Suprapubic skin (tissue), 3 donors: ENCODE data around the gene SYT5.

Experiments
- EP300 ChIP-seq: sonication (generic); formaldehyde crosslinking; IDR thresholded peaks from one replicate; pipeline ENCODE4 v1.6.1; 2017; ENCODE audit warnings: antibody characterized with exemption
- POLR2A ChIP-seq, 2 donors: fragments of 450-650 bp; IDR thresholded peaks; one replicate each; pipeline ENCODE4 v1.6.1; 2017; ENCODE audit warnings: antibody characterized with exemption in 2 of 2, mild to moderate bottlenecking in 2 of 2, moderate library complexity in 2 of 2
- TF ChIP-seq, protein P1 (sequence below), 2 donors: fragments of 200-600 bp in 1 of 2; fragments of 450-650 bp in 1 of 2; sonication (generic) in 1 of 2; IDR thresholded peaks; one replicate each; pipeline ENCODE4 v1.5.1; 2016 to 2019; ENCODE audit warnings: antibody characterized with exemption in 2 of 2, mild to moderate bottlenecking in 1 of 2, moderate library complexity in 1 of 2

DNA sequence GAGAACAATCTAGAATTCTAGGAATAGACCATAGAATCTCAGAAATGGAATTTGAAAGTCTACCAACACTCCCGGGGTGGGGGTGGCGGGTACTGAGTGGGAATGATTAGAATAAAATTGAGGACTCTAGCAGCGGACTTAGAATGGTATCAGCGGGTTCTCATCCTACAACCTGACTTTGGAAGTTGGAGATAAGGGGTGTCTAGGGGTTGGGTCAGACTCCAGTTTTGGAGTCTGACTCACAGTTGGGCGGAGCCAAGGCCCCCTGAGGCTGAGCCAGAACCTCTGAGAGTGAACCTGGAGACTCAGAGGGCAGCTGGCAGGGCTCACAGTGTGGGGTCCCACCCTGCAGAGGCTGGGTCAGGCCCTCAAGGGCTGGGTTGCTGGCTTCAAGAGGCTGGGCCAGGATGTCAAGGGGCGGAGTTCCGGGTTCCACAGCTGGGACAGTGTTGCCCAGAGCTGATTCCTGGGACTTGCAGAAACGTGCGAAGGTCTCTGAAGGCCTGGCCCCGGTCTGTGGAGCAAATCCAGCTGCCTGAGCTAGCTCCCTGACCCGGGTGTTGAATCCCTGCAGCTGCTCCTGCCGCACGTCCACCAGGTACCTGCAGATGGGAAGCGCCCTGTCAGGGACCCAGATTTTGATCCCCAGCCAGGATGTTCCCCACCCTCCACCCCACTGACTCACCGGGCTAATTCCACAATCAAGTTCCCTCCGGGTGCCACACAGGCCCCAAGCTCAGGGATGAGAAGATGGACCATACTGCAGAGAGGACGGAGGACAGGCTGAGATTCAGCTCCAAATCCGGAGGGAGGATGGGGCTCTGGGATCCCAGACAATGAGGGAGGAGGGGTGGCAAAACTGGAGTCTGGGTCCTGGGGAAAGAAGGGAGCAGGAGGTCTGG lies 21.0 kb downstream of the SYT5 start:
- TF ChIP-seq, protein P1, sequence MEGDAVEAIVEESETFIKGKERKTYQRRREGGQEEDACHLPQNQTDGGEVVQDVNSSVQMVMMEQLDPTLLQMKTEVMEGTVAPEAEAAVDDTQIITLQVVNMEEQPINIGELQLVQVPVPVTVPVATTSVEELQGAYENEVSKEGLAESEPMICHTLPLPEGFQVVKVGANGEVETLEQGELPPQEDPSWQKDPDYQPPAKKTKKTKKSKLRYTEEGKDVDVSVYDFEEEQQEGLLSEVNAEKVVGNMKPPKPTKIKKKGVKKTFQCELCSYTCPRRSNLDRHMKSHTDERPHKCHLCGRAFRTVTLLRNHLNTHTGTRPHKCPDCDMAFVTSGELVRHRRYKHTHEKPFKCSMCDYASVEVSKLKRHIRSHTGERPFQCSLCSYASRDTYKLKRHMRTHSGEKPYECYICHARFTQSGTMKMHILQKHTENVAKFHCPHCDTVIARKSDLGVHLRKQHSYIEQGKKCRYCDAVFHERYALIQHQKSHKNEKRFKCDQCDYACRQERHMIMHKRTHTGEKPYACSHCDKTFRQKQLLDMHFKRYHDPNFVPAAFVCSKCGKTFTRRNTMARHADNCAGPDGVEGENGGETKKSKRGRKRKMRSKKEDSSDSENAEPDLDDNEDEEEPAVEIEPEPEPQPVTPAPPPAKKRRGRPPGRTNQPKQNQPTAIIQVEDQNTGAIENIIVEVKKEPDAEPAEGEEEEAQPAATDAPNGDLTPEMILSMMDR (IDR thresholded peaks at IDR 0.05), result no peak
- TF ChIP-seq POLR2A (IDR thresholded peaks at IDR 0.05) (no peak), EP300 (no peak)
